Measurements from ENCODE around the gene PGM1.

- TF ChIP-seq EZH2 (IDR thresholded peaks at IDR 0.05; ENCODE audit: insufficient read depth, poor library complexity, severe bottlenecking) (no peak), EZH2phosphoT487 (IDR thresholded peaks at IDR 0.05; ENCODE audit: insufficient read depth, low read depth) (no peak)
These were observed 14.1 kb downstream of the PGM1 start for GRCh38 chr1:63607322-63607721.
